ENCODE results near the gene NSD2.

The NSD2 gene

GRCh38 chr4:2025817-2026216 lies 154.6 kb downstream of the NSD2 start:
- no peak for TF ChIP-seq CTCF (IDR thresholded peaks at IDR 0.05)
